ENCODE measurements around the gene BAIAP2L1. TPM values are rescaled to one million over a fixed set of nuclear protein-coding genes. Genes with fewer than 3 reads are reported as not detected.
A peak's percentile ranks its signal among the peaks of the same experiment; 100 is the strongest.
"Not testable (repeated sequence)": the region's sequence is repeated elsewhere in the genome, so short reads cannot be mapped to it uniquely, and the experiment has no call there.

BAIAP2L1 gene
- total RNA-seq, 1 donor from 2014 or later = 21.1 TPM

DNA sequence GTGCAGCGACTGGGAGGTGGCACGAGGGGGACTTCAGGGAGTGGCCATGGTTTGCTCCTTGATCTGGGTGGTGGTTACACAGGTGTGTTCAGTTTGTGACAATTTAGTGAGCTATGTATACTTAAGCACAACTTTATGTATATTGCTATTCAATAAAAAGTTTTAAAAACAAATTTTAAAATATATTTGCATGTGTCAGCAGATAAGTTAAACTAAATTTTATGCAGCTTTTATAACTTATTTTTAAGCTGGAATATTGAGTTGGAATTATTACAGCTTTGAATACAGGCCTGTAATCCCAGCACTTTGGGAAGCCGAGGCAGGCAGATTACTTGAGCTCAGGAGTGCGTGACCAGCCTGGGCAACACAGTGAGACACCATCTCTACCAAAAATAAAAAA, 5.4 kb downstream of the BAIAP2L1 start:
- intact Hi-C loops (cut with DNase I) = no loop called here
- H3K27me3 ChIP-seq (ENCODE audit: low read depth) = no peaks in the 10 kb centered on the region
- no peaks in the 10 kb centered on the region for H3K4me1 ChIP-seq
- DNase-seq (no peak), ATAC-seq (no peak)
- no peaks in the 10 kb centered on the region for H3K9me3 ChIP-seq
- no peaks in the 10 kb centered on the region for H3K36me3 ChIP-seq
- no peak overlapping the region for H3K27ac ChIP-seq
- no peak overlapping the region for H3K4me3 ChIP-seq
- TF ChIP-seq, protein P1, sequence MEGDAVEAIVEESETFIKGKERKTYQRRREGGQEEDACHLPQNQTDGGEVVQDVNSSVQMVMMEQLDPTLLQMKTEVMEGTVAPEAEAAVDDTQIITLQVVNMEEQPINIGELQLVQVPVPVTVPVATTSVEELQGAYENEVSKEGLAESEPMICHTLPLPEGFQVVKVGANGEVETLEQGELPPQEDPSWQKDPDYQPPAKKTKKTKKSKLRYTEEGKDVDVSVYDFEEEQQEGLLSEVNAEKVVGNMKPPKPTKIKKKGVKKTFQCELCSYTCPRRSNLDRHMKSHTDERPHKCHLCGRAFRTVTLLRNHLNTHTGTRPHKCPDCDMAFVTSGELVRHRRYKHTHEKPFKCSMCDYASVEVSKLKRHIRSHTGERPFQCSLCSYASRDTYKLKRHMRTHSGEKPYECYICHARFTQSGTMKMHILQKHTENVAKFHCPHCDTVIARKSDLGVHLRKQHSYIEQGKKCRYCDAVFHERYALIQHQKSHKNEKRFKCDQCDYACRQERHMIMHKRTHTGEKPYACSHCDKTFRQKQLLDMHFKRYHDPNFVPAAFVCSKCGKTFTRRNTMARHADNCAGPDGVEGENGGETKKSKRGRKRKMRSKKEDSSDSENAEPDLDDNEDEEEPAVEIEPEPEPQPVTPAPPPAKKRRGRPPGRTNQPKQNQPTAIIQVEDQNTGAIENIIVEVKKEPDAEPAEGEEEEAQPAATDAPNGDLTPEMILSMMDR (IDR thresholded peaks at IDR 0.05) = no peak

DNA sequence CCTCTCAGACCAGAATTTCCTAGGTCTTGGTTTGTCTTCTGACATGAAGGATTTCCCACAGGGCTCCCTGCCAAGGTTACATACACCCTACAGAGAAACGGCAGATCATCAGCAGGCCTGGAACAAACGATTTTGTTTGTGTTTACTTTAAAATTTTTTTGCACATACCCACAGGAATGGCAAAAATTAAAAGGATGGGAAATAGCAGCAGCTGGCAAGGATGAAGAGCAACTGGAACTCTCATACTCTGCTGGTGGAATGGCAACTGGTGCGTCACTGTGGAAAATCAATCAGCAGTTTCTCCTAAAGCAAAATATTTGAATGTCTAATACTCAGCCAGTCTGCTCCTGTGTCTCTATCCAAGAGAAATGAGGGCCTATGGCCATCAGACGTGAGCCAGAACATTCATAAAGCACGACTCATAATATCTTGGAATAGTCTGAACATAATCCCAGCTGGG, 6.5 kb downstream of the BAIAP2L1 start:
- no peak overlapping the region for H3K27ac ChIP-seq
- TF ChIP-seq, protein P1 (IDR thresholded peaks at IDR 0.05) = no peak
- intact Hi-C loops (cut with DNase I) = no loop called here
- no peaks in the 10 kb centered on the region for H3K36me3 ChIP-seq
- peak in 1 of 2 donors; percentile 25 for ATAC-seq
- no peaks in the 10 kb centered on the region for H3K27me3 ChIP-seq (ENCODE audit: low read depth)
- H3K4me1 ChIP-seq = no peaks in the 10 kb centered on the region
- H3K4me3 ChIP-seq = no peak overlapping the region
- DNase-seq = no peak
- H3K9me3 ChIP-seq = no peaks in the 10 kb centered on the region

DNA sequence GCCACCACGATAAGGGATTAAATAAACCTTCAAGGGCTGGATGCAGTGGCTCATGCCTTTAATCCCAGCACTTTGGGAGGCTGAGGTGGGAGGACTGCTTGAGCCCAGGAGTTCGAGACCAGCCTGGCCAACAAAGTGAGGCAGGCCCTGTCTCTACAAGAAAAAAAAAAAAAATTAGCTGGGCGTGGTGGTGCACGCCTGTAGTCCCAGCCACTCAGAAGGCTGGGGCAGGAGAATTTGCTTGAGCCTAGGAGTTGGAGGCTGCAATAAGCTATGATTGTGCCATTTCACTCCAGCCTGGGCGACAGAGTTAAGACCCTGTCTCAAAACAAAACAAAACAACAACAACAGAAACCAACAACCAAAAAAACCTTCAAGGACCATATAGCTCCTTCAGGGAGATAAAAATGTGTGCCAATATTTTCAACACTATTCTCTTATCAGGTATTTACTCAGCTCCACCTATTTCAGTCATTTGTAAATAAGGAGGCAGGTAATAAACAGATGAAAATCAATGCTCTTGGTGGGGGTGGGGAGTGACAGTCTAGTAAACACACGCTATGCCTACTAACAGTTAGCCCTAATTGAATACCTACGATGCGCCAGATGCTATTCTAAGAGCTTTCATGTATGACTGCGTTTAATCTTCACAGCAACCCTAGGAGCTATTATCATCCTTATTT, 13.2 kb downstream of the BAIAP2L1 start:
- H3K27ac ChIP-seq = no peak overlapping the region
- TF ChIP-seq, protein P1 (IDR thresholded peaks at IDR 0.05) = no peak

DNA sequence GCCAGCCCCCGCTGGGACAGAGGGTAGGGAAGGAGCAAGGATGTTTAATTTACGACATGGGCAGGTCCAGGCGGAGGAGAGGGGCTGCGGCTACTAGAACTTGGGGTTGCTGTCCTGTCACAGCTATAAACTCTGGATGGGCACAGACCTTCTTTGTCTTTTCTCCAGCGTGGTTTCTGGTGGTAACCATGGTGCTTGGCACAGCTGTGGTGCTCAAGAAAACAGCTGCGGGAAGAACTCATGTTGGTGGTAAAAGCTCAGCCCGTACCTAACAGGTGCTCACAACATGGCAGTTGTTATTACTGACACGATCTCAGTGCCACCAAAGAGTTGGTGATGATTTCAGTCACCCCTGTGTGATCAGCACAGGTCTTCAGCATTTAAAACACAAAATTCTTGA, 13.8 kb downstream of the BAIAP2L1 start:
- Histone ChIP-seq H3K4me1 (no peaks in the 10 kb centered on the region), H3K9me3 (no peaks in the 10 kb centered on the region), H3K4me3 (no peak overlapping the region), H3K27me3 (ENCODE audit: low read depth) (no peaks in the 10 kb centered on the region), H3K36me3 (no peaks in the 10 kb centered on the region), H3K27ac (no peak overlapping the region)
- DNase-seq (no peak), ATAC-seq (no peak)
- TF ChIP-seq, protein P1 (IDR thresholded peaks at IDR 0.05) = no peak
- intact Hi-C loops (cut with DNase I) = no loop called here

More for the DNA sequence above, 13.2 kb downstream of the BAIAP2L1 start:
- Histone ChIP-seq H3K36me3 (no peaks in the 10 kb centered on the region), H3K27me3 (ENCODE audit: low read depth) (no peaks in the 10 kb centered on the region), H3K4me1 (no peaks in the 10 kb centered on the region), H3K4me3 (no peak overlapping the region), H3K9me3 (no peaks in the 10 kb centered on the region)
- ATAC-seq (no peak), DNase-seq (no peak)
- intact Hi-C loops (cut with DNase I) = no loop called here

DNA sequence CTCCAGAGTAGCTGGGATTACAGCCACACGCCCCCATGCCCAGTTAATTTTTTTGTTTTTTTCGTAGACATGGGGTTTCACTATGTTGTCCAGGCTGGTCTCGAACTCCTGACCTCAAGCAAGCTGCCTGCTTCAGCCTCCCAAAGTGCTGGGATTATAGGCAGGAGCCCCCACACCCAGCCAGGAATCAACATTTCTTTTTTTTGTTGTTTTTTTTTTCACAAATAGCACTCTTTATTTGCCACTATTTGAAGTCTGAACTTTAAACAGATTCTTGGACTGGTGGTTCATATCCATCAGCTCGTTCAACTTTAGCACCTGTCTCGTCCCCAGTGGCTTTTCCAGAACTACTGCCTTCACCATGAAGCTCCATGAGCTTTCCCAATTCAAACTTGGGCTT, 15.4 kb downstream of the BAIAP2L1 start:
- H3K4me3 ChIP-seq; H3K9me3 ChIP-seq; H3K36me3 ChIP-seq; H3K4me1 ChIP-seq; DNase-seq; H3K27ac ChIP-seq; ATAC-seq; H3K27me3 ChIP-seq (ENCODE audit: low read depth); intact Hi-C loops (cut with DNase I): not testable (repeated sequence)

DNA sequence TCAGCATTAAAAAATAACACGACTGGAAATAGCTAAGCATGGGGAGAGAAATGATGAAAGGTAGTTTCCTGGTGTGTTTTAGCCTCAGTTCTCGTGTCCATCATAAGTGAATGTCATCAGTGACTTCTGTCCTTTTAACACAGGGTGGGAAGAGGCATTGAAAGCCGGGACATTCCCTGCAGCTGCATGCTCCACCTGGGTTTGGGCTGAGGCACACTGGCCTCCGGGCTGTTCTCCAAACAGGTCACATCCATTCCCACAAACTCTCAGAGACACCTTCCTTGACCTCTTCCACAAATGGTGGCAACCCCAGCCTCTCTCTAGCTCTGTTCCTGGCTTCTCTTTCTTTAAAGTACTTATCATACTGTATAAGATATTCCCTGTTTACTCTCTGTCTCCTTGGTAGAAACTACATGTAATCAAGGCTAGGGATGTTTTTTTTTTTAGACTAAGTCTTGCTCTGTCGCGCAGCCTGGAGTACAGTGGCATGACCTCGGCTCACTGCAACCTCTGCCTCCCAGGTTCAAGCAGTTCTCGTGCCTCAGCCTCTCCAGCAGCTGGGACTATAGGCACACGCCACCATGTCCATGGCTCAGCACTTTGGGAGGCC, 22.6 kb downstream of the BAIAP2L1 start:
- no peak overlapping the region for H3K4me3 ChIP-seq
- ATAC-seq (peak in 1 of 2 donors; percentile 34), DNase-seq (no peak)
- H3K36me3 ChIP-seq = no peaks in the 10 kb centered on the region
- no peak overlapping the region for H3K27ac ChIP-seq
- intact Hi-C loops (cut with DNase I) = no loop called here
- TF ChIP-seq, protein P1 (IDR thresholded peaks at IDR 0.05) = no peak
- no peaks in the 10 kb centered on the region for H3K9me3 ChIP-seq
- H3K27me3 ChIP-seq (ENCODE audit: low read depth) = no peaks in the 10 kb centered on the region
- no peaks in the 10 kb centered on the region for H3K4me1 ChIP-seq

Data from lower lobe of right lung (tissue), 2 donors.